Measurements from ENCODE around the gene NRARP. TPM values are rescaled to one million over a fixed set of nuclear protein-coding genes. Genes with fewer than 3 reads are reported as not detected.
"Not testable (repeated sequence)": the region's sequence is repeated elsewhere in the genome, so short reads cannot be mapped to it uniquely, and the experiment has no call there.

NRARP gene
- total RNA-seq, 1 donor from 2014 or later = 170 TPM

- Mint-ChIP-seq H3K9me3 (ENCODE audit: unreplicated experiment) (no peaks in the 10 kb centered on the region), H3K27me3 (ENCODE audit: unreplicated experiment) (peaks cover 2% of the 10 kb centered on the region), H3K4me1 (ENCODE audit: unreplicated experiment) (peaks cover 4% of the 10 kb centered on the region), H3K27ac (ENCODE audit: unreplicated experiment) (no peak overlapping the region), H3K36me3 (ENCODE audit: low read depth, unreplicated experiment) (peaks cover 15% of the 10 kb centered on the region), H3K4me3 (ENCODE audit: unreplicated experiment) (no peak overlapping the region)
- no peak for TF ChIP-seq CTCF (IDR thresholded peaks at IDR 0.05; ENCODE audit: unreplicated experiment)
- no peak for DNase-seq (ENCODE audit: low spot score)
Observed at GRCh38 chr9:137336735-137337134, 34.7 kb upstream of the NRARP start.

GRCh38 chr9:137333016-137333671 lies 31.1 kb upstream of the NRARP start:
- Mint-ChIP-seq H3K9me3 (ENCODE audit: unreplicated experiment) (peaks cover 4% of the 10 kb centered on the region), H3K27me3 (ENCODE audit: unreplicated experiment) (peaks cover 7% of the 10 kb centered on the region), H3K4me1 (ENCODE audit: unreplicated experiment) (peaks cover 5% of the 10 kb centered on the region), H3K36me3 (ENCODE audit: low read depth, unreplicated experiment) (peaks cover 21% of the 10 kb centered on the region), H3K27ac (ENCODE audit: unreplicated experiment) (no peak overlapping the region), H3K4me3 (ENCODE audit: unreplicated experiment) (no peak overlapping the region)
- no peak for TF ChIP-seq CTCF (IDR thresholded peaks at IDR 0.05; ENCODE audit: unreplicated experiment)
- DNase-seq (ENCODE audit: low spot score) = no peak

- Mint-ChIP-seq H3K27me3 (ENCODE audit: unreplicated experiment) (peaks cover 8% of the 10 kb centered on the region), H3K4me1 (ENCODE audit: unreplicated experiment) (peaks cover 5% of the 10 kb centered on the region), H3K9me3 (ENCODE audit: unreplicated experiment) (peaks cover 5% of the 10 kb centered on the region), H3K36me3 (ENCODE audit: low read depth, unreplicated experiment) (peaks cover 21% of the 10 kb centered on the region), H3K27ac (ENCODE audit: unreplicated experiment) (no peak overlapping the region), H3K4me3 (ENCODE audit: unreplicated experiment) (no peak overlapping the region)
- no peak for TF ChIP-seq CTCF (IDR thresholded peaks at IDR 0.05; ENCODE audit: unreplicated experiment)
- no peak for DNase-seq (ENCODE audit: low spot score)
Observed at GRCh38 chr9:137331929-137332328, 29.9 kb upstream of the NRARP start.

- H3K9me3 Mint-ChIP-seq (ENCODE audit: unreplicated experiment) = peaks cover 5% of the 10 kb centered on the region
Observed at GRCh38 chr9:137330689-137331088, 28.6 kb upstream of the NRARP start.

GRCh38 chr9:137329590-137329989 lies 27.5 kb upstream of the NRARP start:
- H3K27ac Mint-ChIP-seq (ENCODE audit: unreplicated experiment); H3K27me3 Mint-ChIP-seq (ENCODE audit: unreplicated experiment); H3K4me3 Mint-ChIP-seq (ENCODE audit: unreplicated experiment); DNase-seq (ENCODE audit: low spot score); H3K9me3 Mint-ChIP-seq (ENCODE audit: unreplicated experiment): not testable (repeated sequence)
- peaks cover 14% of the 10 kb centered on the region for H3K36me3 Mint-ChIP-seq (ENCODE audit: low read depth, unreplicated experiment)
- peaks cover 12% of the 10 kb centered on the region for H3K4me1 Mint-ChIP-seq (ENCODE audit: unreplicated experiment)

More at GRCh38 chr9:137330689-137331088, 28.6 kb upstream of the NRARP start:
- DNase-seq (ENCODE audit: low spot score) = no peak
- peaks cover 12% of the 10 kb centered on the region for H3K4me1 Mint-ChIP-seq (ENCODE audit: unreplicated experiment)
- no peak for TF ChIP-seq CTCF (IDR thresholded peaks at IDR 0.05; ENCODE audit: unreplicated experiment)
- H3K27me3 Mint-ChIP-seq (ENCODE audit: unreplicated experiment) = peaks cover 8% of the 10 kb centered on the region
- peaks cover 18% of the 10 kb centered on the region for H3K36me3 Mint-ChIP-seq (ENCODE audit: low read depth, unreplicated experiment)
- H3K27ac Mint-ChIP-seq (ENCODE audit: unreplicated experiment) = peak overlapping the region; percentile 20
- peak overlapping the region; percentile 44 for H3K4me3 Mint-ChIP-seq (ENCODE audit: unreplicated experiment)

GRCh38 chr9:137327641-137328550 lies 25.8 kb upstream of the NRARP start:
- Mint-ChIP-seq H3K36me3 (ENCODE audit: low read depth, unreplicated experiment) (peaks cover 14% of the 10 kb centered on the region), H3K27ac (ENCODE audit: unreplicated experiment) (peak overlapping the region; percentile 14), H3K4me1 (ENCODE audit: unreplicated experiment) (peaks cover 12% of the 10 kb centered on the region), H3K4me3 (ENCODE audit: unreplicated experiment) (peak overlapping the region; percentile 3)
- H3K27me3 Mint-ChIP-seq (ENCODE audit: unreplicated experiment); DNase-seq (ENCODE audit: low spot score); H3K9me3 Mint-ChIP-seq (ENCODE audit: unreplicated experiment): not testable (repeated sequence)
